ENCODE results near the gene ADGRA1. TPM values are rescaled to one million over a fixed set of nuclear protein-coding genes. Genes with fewer than 3 reads are reported as not detected.
A peak's percentile ranks its signal among the peaks of the same experiment; 100 is the strongest.

ADGRA1 gene, protein sequence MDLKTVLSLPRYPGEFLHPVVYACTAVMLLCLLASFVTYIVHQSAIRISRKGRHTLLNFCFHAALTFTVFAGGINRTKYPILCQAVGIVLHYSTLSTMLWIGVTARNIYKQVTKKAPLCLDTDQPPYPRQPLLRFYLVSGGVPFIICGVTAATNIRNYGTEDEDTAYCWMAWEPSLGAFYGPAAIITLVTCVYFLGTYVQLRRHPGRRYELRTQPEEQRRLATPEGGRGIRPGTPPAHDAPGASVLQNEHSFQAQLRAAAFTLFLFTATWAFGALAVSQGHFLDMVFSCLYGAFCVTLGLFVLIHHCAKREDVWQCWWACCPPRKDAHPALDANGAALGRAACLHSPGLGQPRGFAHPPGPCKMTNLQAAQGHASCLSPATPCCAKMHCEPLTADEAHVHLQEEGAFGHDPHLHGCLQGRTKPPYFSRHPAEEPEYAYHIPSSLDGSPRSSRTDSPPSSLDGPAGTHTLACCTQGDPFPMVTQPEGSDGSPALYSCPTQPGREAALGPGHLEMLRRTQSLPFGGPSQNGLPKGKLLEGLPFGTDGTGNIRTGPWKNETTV
- under 1 TPM in 2 of 4 donors, not detected in 2; 0.10 to 0.22 TPM for polyA plus RNA-seq
- long read RNA-seq, donor 1, result 0 reads
- long read RNA-seq, donor 2, result 0 reads
- long read RNA-seq, donor 3, result 0 reads
- long read RNA-seq, donor 4, result 0 reads
- long read RNA-seq, donor 5, result 0 reads
- long read RNA-seq, donor 6, result 0 reads
- long read RNA-seq, donor 7, result 0 reads
- long read RNA-seq, donor 8, result 0 reads
- long read RNA-seq, donor 9, result 0 reads
- long read RNA-seq, donor 10, result 0 reads

- WGBS, 3 donors, result 2 to 6% (median 2%) methylated on average over 50 to 72 of the region's 72 CpGs
- peaks cover 14 to 37% (median 16%) of the 10 kb centered on the region in 3 donors for H3K27me3 ChIP-seq (ENCODE audit: control insufficient read depth in 3 of 3, insufficient read depth in 3 of 3, low read length in 3 of 3)
- no peak within 1 kb of the TSS for H3K27ac ChIP-seq (ENCODE audit: low read depth in 1 of 3, low read length in 2 of 3)
- no peaks in the 10 kb centered on the region for H3K9me3 ChIP-seq (ENCODE audit: control insufficient read depth in 2 of 2, insufficient read depth in 1 of 2, low read depth in 1 of 2, low read length in 1 of 2)
- no peak within 1 kb of the TSS for H3K4me3 ChIP-seq (ENCODE audit: low read depth in 1 of 3, low read length in 3 of 3)
- H3K36me3 ChIP-seq (ENCODE audit: control insufficient read depth in 3 of 3, insufficient read depth in 2 of 3, low read depth in 1 of 3, low read length in 3 of 3), result no peaks in the 10 kb centered on the region
- DNase-seq, result peak in 1 of 2 donors; percentile 38
- no peaks in the 10 kb centered on the region for H3K4me1 ChIP-seq (ENCODE audit: control insufficient read depth in 3 of 3, insufficient read depth in 2 of 3, low read depth in 1 of 3, low read length in 2 of 3)
- no peak for FAIRE-seq
Measured at GRCh38 chr10:133087679-133088178, at the start of gene ADGRA1. Gene ADGRA1, plus strand, starts transcription at chr10:133087924. Its CDS starts 986 bp downstream, at chr10:133088910.

GRCh38 chr10:133038036-133038823, 49.5 kb upstream of the ADGRA1 start:
- Histone ChIP-seq H3K4me1 (ENCODE audit: control insufficient read depth in 3 of 3, insufficient read depth in 2 of 3, low read depth in 1 of 3, low read length in 2 of 3) (no peaks in the 10 kb centered on the region), H3K27me3 (ENCODE audit: control insufficient read depth in 3 of 3, insufficient read depth in 3 of 3, low read length in 3 of 3) (peaks cover 0 to 38% (median 0%) of the 10 kb centered on the region in 3 donors), H3K36me3 (ENCODE audit: control insufficient read depth in 3 of 3, insufficient read depth in 2 of 3, low read depth in 1 of 3, low read length in 3 of 3) (no peaks in the 10 kb centered on the region), H3K9me3 (ENCODE audit: control insufficient read depth in 2 of 2, insufficient read depth in 1 of 2, low read depth in 1 of 2, low read length in 1 of 2) (no peaks in the 10 kb centered on the region), H3K4me3 (ENCODE audit: low read depth in 1 of 3, low read length in 3 of 3) (no peak overlapping the region), H3K27ac (ENCODE audit: low read depth in 1 of 3, low read length in 2 of 3) (no peak overlapping the region)
- no peak for FAIRE-seq
- WGBS, 3 donors, result 76 to 79% (median 78%) methylated on average over 28 of the region's 28 CpGs
- no peak for DNase-seq

- no peaks in the 10 kb centered on the region for H3K9me3 ChIP-seq (ENCODE audit: control insufficient read depth in 2 of 2, insufficient read depth in 1 of 2, low read depth in 1 of 2, low read length in 1 of 2)
- H3K4me1 ChIP-seq (ENCODE audit: control insufficient read depth in 3 of 3, insufficient read depth in 2 of 3, low read depth in 1 of 3, low read length in 2 of 3), result no peaks in the 10 kb centered on the region
- no peak for DNase-seq
- no peak for FAIRE-seq
- no peak overlapping the region for H3K4me3 ChIP-seq (ENCODE audit: low read depth in 1 of 3, low read length in 3 of 3)
- H3K27ac ChIP-seq (ENCODE audit: low read depth in 1 of 3, low read length in 2 of 3), result no peak overlapping the region
- peaks cover 0 to 34% (median 0%) of the 10 kb centered on the region in 3 donors for H3K27me3 ChIP-seq (ENCODE audit: control insufficient read depth in 3 of 3, insufficient read depth in 3 of 3, low read length in 3 of 3)
- no peaks in the 10 kb centered on the region for H3K36me3 ChIP-seq (ENCODE audit: control insufficient read depth in 3 of 3, insufficient read depth in 2 of 3, low read depth in 1 of 3, low read length in 3 of 3)
- WGBS, 3 donors, result 39 to 45% (median 40%) methylated on average over 30 of the region's 30 CpGs
Measured at GRCh38 chr10:133039107-133039802, 48.5 kb upstream of the ADGRA1 start.

- DNase-seq (no peak), FAIRE-seq (no peak)
- peaks cover 0 to 29% (median 0%) of the 10 kb centered on the region in 3 donors for H3K27me3 ChIP-seq (ENCODE audit: control insufficient read depth in 3 of 3, insufficient read depth in 3 of 3, low read length in 3 of 3)
- H3K4me3 ChIP-seq (ENCODE audit: low read depth in 1 of 3, low read length in 3 of 3), result no peak overlapping the region
- H3K9me3 ChIP-seq (ENCODE audit: control insufficient read depth in 2 of 2, insufficient read depth in 1 of 2, low read depth in 1 of 2, low read length in 1 of 2), result no peaks in the 10 kb centered on the region
- 27 to 67% (median 43%) methylated on average over 15 of the region's 15 CpGs for WGBS, 3 donors
- no peak overlapping the region for H3K27ac ChIP-seq (ENCODE audit: low read depth in 1 of 3, low read length in 2 of 3)
- no peaks in the 10 kb centered on the region for H3K4me1 ChIP-seq (ENCODE audit: control insufficient read depth in 3 of 3, insufficient read depth in 2 of 3, low read depth in 1 of 3, low read length in 2 of 3)
- no peaks in the 10 kb centered on the region for H3K36me3 ChIP-seq (ENCODE audit: control insufficient read depth in 3 of 3, insufficient read depth in 2 of 3, low read depth in 1 of 3, low read length in 3 of 3)
Measured at GRCh38 chr10:133039803-133040165, 47.9 kb upstream of the ADGRA1 start.

DNA sequence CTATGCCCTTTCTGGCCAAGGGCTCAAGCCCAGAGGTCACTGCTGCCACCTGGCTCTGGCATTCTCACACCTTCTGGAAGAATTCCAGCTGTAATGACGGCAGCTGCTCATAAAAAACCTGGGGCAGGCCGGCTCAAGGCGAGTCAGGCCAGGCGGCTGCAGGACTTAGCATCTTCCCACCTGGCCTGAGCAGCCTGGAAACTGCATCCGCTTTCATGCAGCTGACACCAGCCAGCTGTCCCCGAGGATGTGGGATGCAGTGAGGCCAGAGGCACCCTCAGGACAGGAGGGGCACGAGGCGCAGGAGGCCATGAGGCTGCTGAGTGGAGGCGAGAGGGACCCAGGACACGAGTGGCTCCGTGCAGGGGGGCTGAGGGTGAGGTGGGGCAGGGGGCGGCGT, 47.5 kb upstream of the ADGRA1 start:
- no peak for DNase-seq

DNA sequence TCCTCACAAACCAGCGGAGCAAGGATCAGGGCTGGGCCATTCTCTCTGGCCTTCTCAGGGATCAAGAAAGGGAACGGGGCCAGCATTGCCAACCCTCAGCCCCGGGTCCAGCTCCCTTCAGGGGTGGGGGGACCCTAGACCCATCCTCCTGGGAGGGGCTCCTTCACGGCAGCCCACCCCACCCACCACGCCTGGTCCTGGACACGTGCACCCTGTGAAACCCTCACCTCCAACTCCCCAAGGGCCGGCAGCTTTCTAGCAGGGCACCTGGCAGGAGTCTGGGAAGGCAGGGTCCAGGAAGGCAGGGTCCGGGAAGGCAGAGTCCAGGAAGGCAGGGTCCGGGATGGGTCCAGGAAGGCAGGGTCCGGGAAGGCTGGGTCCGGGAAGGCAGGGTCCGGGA, 46.6 kb upstream of the ADGRA1 start:
- no peak for DNase-seq
- no peaks in the 10 kb centered on the region for H3K9me3 ChIP-seq (ENCODE audit: control insufficient read depth in 2 of 2, insufficient read depth in 1 of 2, low read depth in 1 of 2, low read length in 1 of 2)
- FAIRE-seq, result no peak
- H3K4me3 ChIP-seq (ENCODE audit: low read depth in 1 of 3, low read length in 3 of 3), result no peak overlapping the region
- 64 to 79% (median 66%) methylated on average over 11 to 12 of the region's 12 CpGs for WGBS, 3 donors
- no peaks in the 10 kb centered on the region for H3K4me1 ChIP-seq (ENCODE audit: control insufficient read depth in 3 of 3, insufficient read depth in 2 of 3, low read depth in 1 of 3, low read length in 2 of 3)
- H3K36me3 ChIP-seq (ENCODE audit: control insufficient read depth in 3 of 3, insufficient read depth in 2 of 3, low read depth in 1 of 3, low read length in 3 of 3), result no peaks in the 10 kb centered on the region
- no peak overlapping the region for H3K27ac ChIP-seq (ENCODE audit: low read depth in 1 of 3, low read length in 2 of 3)
- peaks cover 0 to 25% (median 0%) of the 10 kb centered on the region in 3 donors for H3K27me3 ChIP-seq (ENCODE audit: control insufficient read depth in 3 of 3, insufficient read depth in 3 of 3, low read length in 3 of 3)

More for the DNA sequence above, 47.5 kb upstream of the ADGRA1 start:
- H3K27me3 ChIP-seq (ENCODE audit: control insufficient read depth in 3 of 3, insufficient read depth in 3 of 3, low read length in 3 of 3), result peaks cover 0 to 27% (median 0%) of the 10 kb centered on the region in 3 donors
- no peaks in the 10 kb centered on the region for H3K36me3 ChIP-seq (ENCODE audit: control insufficient read depth in 3 of 3, insufficient read depth in 2 of 3, low read depth in 1 of 3, low read length in 3 of 3)
- 42 to 62% (median 45%) methylated on average over 9 to 13 of the region's 13 CpGs for WGBS, 3 donors
- no peaks in the 10 kb centered on the region for H3K4me1 ChIP-seq (ENCODE audit: control insufficient read depth in 3 of 3, insufficient read depth in 2 of 3, low read depth in 1 of 3, low read length in 2 of 3)
- FAIRE-seq, result no peak
- H3K4me3 ChIP-seq (ENCODE audit: low read depth in 1 of 3, low read length in 3 of 3), result no peak overlapping the region
- H3K27ac ChIP-seq (ENCODE audit: low read depth in 1 of 3, low read length in 2 of 3), result no peak overlapping the region
- H3K9me3 ChIP-seq (ENCODE audit: control insufficient read depth in 2 of 2, insufficient read depth in 1 of 2, low read depth in 1 of 2, low read length in 1 of 2), result no peaks in the 10 kb centered on the region

GRCh38 chr10:133042061-133042460, 45.7 kb upstream of the ADGRA1 start:
- H3K27me3 ChIP-seq (ENCODE audit: control insufficient read depth in 3 of 3, insufficient read depth in 3 of 3, low read length in 3 of 3), result peaks cover 0 to 24% (median 0%) of the 10 kb centered on the region in 3 donors
- no peaks in the 10 kb centered on the region for H3K4me1 ChIP-seq (ENCODE audit: control insufficient read depth in 3 of 3, insufficient read depth in 2 of 3, low read depth in 1 of 3, low read length in 2 of 3)
- no peak overlapping the region for H3K27ac ChIP-seq (ENCODE audit: low read depth in 1 of 3, low read length in 2 of 3)
- H3K36me3 ChIP-seq (ENCODE audit: control insufficient read depth in 3 of 3, insufficient read depth in 2 of 3, low read depth in 1 of 3, low read length in 3 of 3), result no peaks in the 10 kb centered on the region
- 86 to 90% (median 89%) methylated on average over 16 to 17 of the region's 17 CpGs for WGBS, 3 donors
- FAIRE-seq (no peak), DNase-seq (no peak)
- no peaks in the 10 kb centered on the region for H3K9me3 ChIP-seq (ENCODE audit: control insufficient read depth in 2 of 2, insufficient read depth in 1 of 2, low read depth in 1 of 2, low read length in 1 of 2)
- no peak overlapping the region for H3K4me3 ChIP-seq (ENCODE audit: low read depth in 1 of 3, low read length in 3 of 3)
